ENCODE results near the gene TPK1.
A peak's percentile ranks its signal among the peaks of the same experiment; 100 is the strongest.
"Not testable (repeated sequence)": the region's sequence is repeated elsewhere in the genome, so short reads cannot be mapped to it uniquely, and the experiment has no call there.

Gene TPK1

DNA sequence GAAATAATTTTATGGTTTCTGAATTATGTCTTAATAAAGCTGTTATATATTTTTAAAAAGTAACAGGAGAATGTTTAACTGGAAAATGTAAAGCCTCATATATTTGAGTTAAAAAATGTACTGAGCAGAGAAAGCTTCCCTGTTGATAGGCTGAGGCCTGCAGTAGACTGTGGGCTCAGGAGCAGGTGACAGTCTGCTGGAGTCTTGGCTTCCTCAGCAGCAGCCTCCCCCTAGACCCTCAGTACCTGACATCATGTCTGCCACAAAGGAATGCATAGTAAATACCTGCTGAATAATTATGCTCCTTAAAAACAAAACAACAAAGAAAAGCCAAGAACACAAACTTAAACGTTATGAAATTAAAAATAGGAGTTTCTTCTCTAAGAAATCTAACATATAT is 358.5 kb downstream of the TPK1 start:
- DNase-seq (ENCODE audit: low read depth in 2 of 2) = no peak

- DNase-seq (ENCODE audit: low read depth in 2 of 2) = no peak
These were observed 360.8 kb downstream of the TPK1 start for GRCh38 chr7:144474800-144475615.

GRCh38 chr7:144474363-144474762 is 361.5 kb downstream of the TPK1 start:
- no peak for DNase-seq (ENCODE audit: low read depth in 2 of 2)

GRCh38 chr7:144473908-144474307 is 361.9 kb downstream of the TPK1 start:
- no peak for DNase-seq (ENCODE audit: low read depth in 2 of 2)

DNA sequence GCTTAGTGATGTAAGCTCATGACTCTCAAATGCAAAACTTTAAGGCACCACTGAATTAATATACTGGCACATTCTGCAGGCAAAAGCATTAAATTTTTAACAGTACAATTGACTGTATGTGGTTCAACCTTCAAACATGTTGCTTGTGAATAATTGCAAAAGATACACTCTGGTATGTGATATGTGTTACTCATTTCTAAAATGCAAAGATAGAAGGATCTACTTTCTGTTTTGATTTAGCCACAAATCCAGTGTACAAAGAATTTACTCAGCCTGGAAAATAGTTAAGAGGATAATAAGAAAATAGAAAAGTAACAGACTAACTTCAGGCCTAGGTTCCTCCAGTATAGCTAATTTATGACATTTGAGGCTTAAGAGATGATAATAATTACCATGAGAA is 365.8 kb downstream of the TPK1 start:
- no peak for DNase-seq (ENCODE audit: low read depth in 2 of 2)

DNA sequence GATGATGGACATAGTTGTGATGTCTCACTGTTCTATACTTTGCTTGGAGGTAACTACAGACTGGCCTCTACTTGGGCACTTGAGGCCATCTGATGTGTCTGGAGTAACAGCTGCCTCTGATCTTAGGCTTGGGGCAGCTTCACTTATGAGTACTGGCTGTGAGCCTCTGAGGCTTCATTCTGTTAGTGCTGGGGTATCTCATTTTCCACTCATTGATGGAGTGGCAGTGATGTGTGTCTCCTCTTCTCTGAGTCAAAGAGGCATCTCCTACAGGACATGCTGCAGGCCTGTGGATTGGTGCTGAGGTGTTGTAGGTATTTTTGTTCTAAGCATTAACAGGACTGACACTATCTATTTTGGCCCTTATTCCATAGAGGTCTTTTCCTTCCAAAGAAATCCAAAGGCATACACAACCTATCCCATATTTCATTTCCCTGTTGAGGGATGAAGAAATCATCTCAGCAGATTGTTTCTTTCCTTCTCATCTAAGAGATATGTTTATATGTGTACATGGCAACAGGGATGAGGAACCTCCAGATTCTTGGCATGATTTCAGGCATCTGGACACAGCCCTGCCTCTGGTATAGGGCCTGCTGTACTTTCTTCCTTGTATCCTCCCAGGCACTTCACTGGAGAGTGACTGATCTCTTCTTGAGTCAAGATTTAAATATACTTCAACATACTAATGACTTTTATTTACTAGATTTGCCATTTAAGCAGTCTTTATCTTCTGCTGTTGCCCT is 366.7 kb downstream of the TPK1 start:
- DNase-seq (ENCODE audit: low read depth in 2 of 2) = no peak

DNA sequence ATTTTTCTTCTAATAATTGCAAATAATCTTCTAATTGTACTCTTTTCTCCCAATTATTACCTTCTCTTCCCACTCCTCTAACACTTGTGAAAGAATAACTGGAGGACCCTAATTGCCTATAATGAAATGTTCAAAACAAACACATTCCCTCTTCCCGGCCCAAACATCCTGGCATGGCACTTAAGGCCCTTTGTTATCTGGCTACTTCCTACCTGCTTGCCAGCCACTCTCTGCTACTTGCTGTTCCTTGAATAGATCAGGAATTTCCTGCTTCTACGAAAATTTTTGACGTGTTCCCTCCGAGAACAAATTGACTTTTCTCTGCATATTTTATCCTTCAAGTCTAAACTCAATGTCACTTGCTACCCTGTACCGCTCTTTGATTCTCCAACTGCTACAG is 376.2 kb downstream of the TPK1 start:
- no peak for DNase-seq (ENCODE audit: low read depth in 2 of 2)

GRCh38 chr7:144455040-144455404 is 380.8 kb downstream of the TPK1 start:
- no peak for DNase-seq (ENCODE audit: low read depth in 2 of 2)

DNA sequence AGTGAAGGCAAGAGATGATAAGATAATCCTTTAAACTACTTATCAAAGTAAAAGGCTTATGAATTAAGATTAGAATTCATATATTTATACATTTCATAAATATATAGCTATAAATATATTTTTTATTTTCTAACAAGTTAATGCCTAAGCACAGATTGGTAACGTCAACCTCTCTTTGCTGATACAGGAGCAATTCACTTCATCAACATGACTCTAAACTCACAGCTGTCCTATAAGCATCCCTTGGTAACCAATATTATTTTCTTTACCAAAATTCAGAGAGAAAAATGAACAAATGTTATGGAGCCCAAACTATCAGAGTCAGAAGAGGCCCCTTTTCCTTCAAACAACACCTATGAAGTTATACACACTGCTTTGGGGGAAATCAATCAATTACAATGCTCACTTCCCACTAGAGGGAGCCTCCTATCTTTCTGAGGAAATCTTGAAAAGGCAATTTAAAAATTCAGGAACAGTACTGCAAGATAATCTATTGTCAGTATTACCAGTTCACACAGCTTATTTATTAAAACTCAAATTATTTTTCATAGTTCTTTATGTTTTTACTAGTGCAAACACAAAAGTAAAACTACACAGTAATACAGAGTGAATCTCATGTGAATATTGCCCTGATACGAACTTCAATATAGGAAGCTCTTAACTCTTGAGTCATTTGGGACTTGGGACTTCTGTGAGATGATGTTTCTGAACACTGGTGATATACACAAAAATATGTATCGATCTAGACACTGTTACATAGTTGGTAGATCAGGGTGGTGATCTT is 381.4 kb downstream of the TPK1 start:
- no peak for DNase-seq (ENCODE audit: low read depth in 2 of 2)

GRCh38 chr7:144452064-144452463 is 383.8 kb downstream of the TPK1 start:
- DNase-seq (ENCODE audit: low read depth in 2 of 2) = no peak

GRCh38 chr7:144445590-144445989 is 390.3 kb downstream of the TPK1 start:
- DNase-seq (ENCODE audit: low read depth in 2 of 2) = no peak

DNA sequence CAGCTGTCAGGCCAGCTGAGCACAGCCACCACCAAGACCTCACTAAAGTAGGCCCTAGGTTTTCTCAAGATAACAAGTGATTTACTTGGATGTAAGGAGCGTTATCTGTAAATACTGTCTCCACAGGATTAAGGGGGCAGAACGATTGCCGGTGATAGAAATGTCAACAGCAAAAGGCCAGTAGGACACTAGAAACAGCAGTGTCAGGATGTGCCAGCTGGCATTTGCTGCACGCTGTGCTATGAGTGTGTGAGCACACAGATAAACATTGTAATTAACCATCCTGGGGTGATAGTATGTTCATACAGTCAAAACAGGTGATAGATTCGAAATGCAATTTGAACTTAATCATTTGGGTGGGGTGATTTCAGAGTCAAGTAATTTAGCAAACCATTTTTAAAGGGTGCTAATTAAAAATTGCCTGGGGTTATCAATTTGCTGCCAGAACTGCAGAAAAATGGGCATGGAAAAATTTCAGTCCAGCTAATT is 396.1 kb downstream of the TPK1 start:
- no peak for DNase-seq (ENCODE audit: low read depth in 2 of 2)

GRCh38 chr7:144438759-144439158 is 397.1 kb downstream of the TPK1 start:
- no peak for DNase-seq (ENCODE audit: low read depth in 2 of 2)

DNA sequence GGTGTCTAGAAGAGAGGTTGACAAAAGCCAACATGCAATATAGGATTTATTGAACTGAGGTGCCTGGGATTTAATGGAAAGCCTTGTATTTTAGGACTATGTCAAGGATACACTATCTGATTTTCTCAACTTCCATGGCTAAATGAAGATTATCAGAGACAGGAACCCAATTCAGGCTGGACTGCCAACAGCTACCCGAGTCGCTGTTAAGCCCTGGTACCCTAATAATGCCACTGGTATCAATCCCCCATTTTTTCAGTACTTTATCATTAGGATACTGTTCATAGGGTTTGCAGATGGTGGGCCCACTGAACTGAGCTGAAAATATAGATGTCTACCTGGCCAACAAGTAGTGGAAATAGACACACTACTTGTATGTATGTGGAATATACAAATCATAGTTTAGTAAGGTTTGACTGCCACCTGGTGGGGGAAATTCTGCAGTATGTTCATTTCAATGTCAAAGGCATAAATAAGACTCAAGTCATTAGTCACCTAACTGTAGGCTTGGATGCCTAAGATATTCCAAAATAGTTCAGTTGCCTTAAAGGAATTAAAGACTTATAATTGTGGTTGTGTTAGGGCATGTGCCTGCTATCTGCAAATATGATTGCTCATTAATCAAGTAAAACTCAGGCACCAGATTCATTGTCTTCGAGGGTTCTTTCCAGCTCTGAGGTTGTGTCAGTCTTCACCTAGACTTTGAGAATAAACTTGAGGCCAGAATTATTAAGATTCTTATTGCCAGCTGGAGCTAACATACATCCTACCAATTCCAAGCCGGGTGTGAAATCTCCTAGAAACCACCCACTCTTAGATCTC is 398.3 kb downstream of the TPK1 start:
- DNase-seq (ENCODE audit: low read depth in 2 of 2) = peak; percentile 10 to 29

GRCh38 chr7:144436500-144436899 is 399.4 kb downstream of the TPK1 start:
- no peak for DNase-seq (ENCODE audit: low read depth in 2 of 2)

GRCh38 chr7:144428431-144428830 is 407.4 kb downstream of the TPK1 start:
- DNase-seq (ENCODE audit: low read depth in 2 of 2) = no peak

GRCh38 chr7:144427539-144427938 is 408.3 kb downstream of the TPK1 start:
- not testable (repeated sequence) for DNase-seq (ENCODE audit: low read depth in 2 of 2)

DNA sequence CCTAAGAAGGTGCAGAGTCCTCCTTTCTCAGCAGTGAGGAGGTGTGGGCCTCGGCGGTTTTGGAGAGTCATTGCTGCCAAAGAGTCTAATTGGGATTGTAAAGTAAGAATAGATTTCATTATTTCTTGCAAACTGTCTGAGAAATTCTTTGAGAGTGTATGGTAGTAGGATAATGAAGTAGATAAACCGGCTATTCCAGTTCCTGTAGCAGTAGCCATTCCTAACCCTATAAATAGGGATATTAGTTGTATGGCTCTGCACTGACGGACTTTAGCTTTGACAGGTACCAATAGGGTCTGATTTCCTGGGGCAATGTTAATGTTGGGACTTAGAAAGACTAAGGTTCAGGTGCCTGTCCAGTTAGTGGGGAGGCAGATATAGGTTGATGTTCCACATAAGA is 416.9 kb downstream of the TPK1 start:
- DNase-seq (ENCODE audit: low read depth in 2 of 2) = not testable (repeated sequence)

GRCh38 chr7:144416341-144416740 is 419.5 kb downstream of the TPK1 start:
- no peak for DNase-seq (ENCODE audit: low read depth in 2 of 2)

- no peak for DNase-seq (ENCODE audit: low read depth in 2 of 2)
These were observed 420.0 kb downstream of the TPK1 start for GRCh38 chr7:144415858-144416257.

GRCh38 chr7:144414815-144415214 is 421.0 kb downstream of the TPK1 start:
- no peak for DNase-seq (ENCODE audit: low read depth in 2 of 2)
